T-helper 1 cell treated with Interleukin-12 subunit alpha and Interleukin-12 subunit beta and Interleukin-4 antibody, amounts not matched to agents 30 ng/mL and 1 ng/mL, for 36 hours (primary cell): ENCODE measurements around the gene LECT2. TPM values are rescaled to one million over a fixed set of nuclear protein-coding genes. Genes with fewer than 3 reads are reported as not detected.

Experiments used
- intact Hi-C: fragments of 100-400 bp; cut with micrococcal nuclease; formaldehyde crosslinking; loops from one replicate; pipeline ENCODE4 v1.15.1; 2024
- total RNA-seq: library from RNA; stranded (reverse); gene quantifications from 2 replicates; pipeline ENCODE4 v1.2.3, GENCODE V29; 2022

Gene LECT2
- total RNA-seq, 1 donor from 2014 or later, result not detected

GRCh38 chr5:135978993-135979392 lies 24.2 kb upstream of the LECT2 start:
- intact Hi-C loops, result no loop called here

- intact Hi-C loops, result no loop called here
Observed at GRCh38 chr5:135978212-135978631, 23.4 kb upstream of the LECT2 start.

GRCh38 chr5:135977375-135977928 lies 22.7 kb upstream of the LECT2 start:
- intact Hi-C loops, result loop anchor here (1.0 to 2.0 kb wide), 3 partner anchors 85 to 197 kb away; no protein-coding TSS in a partner anchor

GRCh38 chr5:135976216-135976615 lies 21.4 kb upstream of the LECT2 start:
- intact Hi-C loops, result loop anchor here (2.0 kb wide), 1 partner anchor 87 kb away; no protein-coding TSS in a partner anchor

- intact Hi-C loops, result no loop called here
Observed at GRCh38 chr5:135975122-135975521, 20.3 kb upstream of the LECT2 start.

- intact Hi-C loops, result no loop called here
Observed at GRCh38 chr5:135974021-135974600, 19.3 kb upstream of the LECT2 start.

- intact Hi-C loops, result no loop called here
Observed at GRCh38 chr5:135973323-135974020, 18.7 kb upstream of the LECT2 start.

GRCh38 chr5:135971701-135972100 lies 16.9 kb upstream of the LECT2 start:
- intact Hi-C loops, result no loop called here

GRCh38 chr5:135966790-135967189 lies 12.0 kb upstream of the LECT2 start:
- intact Hi-C loops, result no loop called here

GRCh38 chr5:135966165-135966564 lies 11.4 kb upstream of the LECT2 start:
- intact Hi-C loops, result no loop called here

GRCh38 chr5:135965504-135965903 lies 10.7 kb upstream of the LECT2 start:
- intact Hi-C loops, result no loop called here

- intact Hi-C loops, result no loop called here
Observed at GRCh38 chr5:135964670-135965320, 10.0 kb upstream of the LECT2 start.

GRCh38 chr5:135955525-135955924 lies 742 bp upstream of the LECT2 start:
- intact Hi-C loops, result no loop called here

GRCh38 chr5:135953850-135954249 lies 933 bp downstream of the LECT2 start:
- intact Hi-C loops, result no loop called here

- intact Hi-C loops, result no loop called here
Observed at GRCh38 chr5:135952683-135953082, 2.1 kb downstream of the LECT2 start.

- intact Hi-C loops, result no loop called here
Observed at GRCh38 chr5:135951807-135952206, 3.0 kb downstream of the LECT2 start.

GRCh38 chr5:135951257-135951656 lies 3.5 kb downstream of the LECT2 start:
- intact Hi-C loops, result no loop called here

GRCh38 chr5:135950611-135951010 lies 4.2 kb downstream of the LECT2 start:
- intact Hi-C loops, result no loop called here

GRCh38 chr5:135944967-135945560 lies 9.7 kb downstream of the LECT2 start:
- intact Hi-C loops, result loop anchor here (1.0 kb wide), 4 partner anchors 117 to 267 kb away; no protein-coding TSS in a partner anchor

GRCh38 chr5:135944564-135944963 lies 10.2 kb downstream of the LECT2 start:
- intact Hi-C loops, result loop anchor here (1.0 kb wide), 1 partner anchor 118 kb away; no protein-coding TSS in a partner anchor

- intact Hi-C loops, result no loop called here
Observed at GRCh38 chr5:135942202-135942771, 12.5 kb downstream of the LECT2 start.
